HepG2 (cell line): ENCODE measurements around the gene SLC12A1. TPM values are rescaled to one million over a fixed set of nuclear protein-coding genes. Genes with fewer than 3 reads are reported as not detected.

Experiments used
- BORCS8-MEF2B ChIP-seq: sonication (generic); formaldehyde crosslinking; IDR thresholded peaks from 2 replicates; pipeline ENCODE4 v1.8.0; 2022; ENCODE audit warnings: mild to moderate bottlenecking, missing genetic modification reagents
- DDIT3 ChIP-seq: sonication (generic); formaldehyde crosslinking; IDR thresholded peaks from 2 replicates; pipeline ENCODE4 v1.4.0; 2020; ENCODE audit warnings: mild to moderate bottlenecking, missing genetic modification reagents
- EZH2 ChIP-seq: conservative IDR thresholded peaks from 2 replicates; pipeline ENCODE4 v1.6.1; 2012; ENCODE audit warnings: mild to moderate bottlenecking, low read depth, low read length, moderate library complexity
- HMG20A ChIP-seq: IDR thresholded peaks from 2 replicates; pipeline ENCODE4 v1.6.1; 2016; ENCODE audit warnings: borderline replicate concordance
- MAFK ChIP-seq, 2 experiments: IDR thresholded peaks in 1 of 2; conservative IDR thresholded peaks in 1 of 2; 2 replicates each; pipeline ENCODE4 v1.6.1; 2011; ENCODE audit warnings: improper control_type of control experiment in 2 of 2, low read length in 2 of 2
- NRL ChIP-seq: sonication (generic); formaldehyde crosslinking; IDR thresholded peaks from 2 replicates; pipeline ENCODE4 v1.5.0; 2020; ENCODE audit warnings: missing genetic modification reagents, mild to moderate bottlenecking, moderate library complexity, borderline replicate concordance
- PRMT3 ChIP-seq: sonication (generic); formaldehyde crosslinking; IDR thresholded peaks from 2 replicates; pipeline ENCODE4 v1.8.1; 2022; ENCODE audit warnings: low read depth, mild to moderate bottlenecking, moderate library complexity, missing genetic modification reagents, borderline replicate concordance
- RBM39 ChIP-seq: fragments of 200-400 bp; formaldehyde crosslinking; IDR thresholded peaks from one replicate; pipeline ENCODE4 v1.6.1; 2018; ENCODE audit warnings: antibody characterized with exemption, mild to moderate bottlenecking, low read depth, low read length; ENCODE audit not compliant: poor library complexity, severe bottlenecking
- RELA ChIP-seq: sonication (generic); formaldehyde crosslinking; IDR thresholded peaks from 2 replicates; pipeline ENCODE4 v1.4.0; 2020; ENCODE audit warnings: missing genetic modification reagents
- TAF15 ChIP-seq: fragments of 200-400 bp; formaldehyde crosslinking; IDR thresholded peaks from one replicate; pipeline ENCODE4 v1.6.1; 2018; ENCODE audit warnings: mild to moderate bottlenecking, low read depth, low read length; ENCODE audit not compliant: poor library complexity, severe bottlenecking
- TCF7 ChIP-seq: sonication (generic); IDR thresholded peaks from 2 replicates; pipeline ENCODE4 v1.6.1; 2016; ENCODE audit warnings: antibody characterized with exemption, low read depth
- THAP9 ChIP-seq: sonication (generic); formaldehyde crosslinking; IDR thresholded peaks from 2 replicates; pipeline ENCODE4; 2020; ENCODE audit warnings: missing genetic modification reagents, mild to moderate bottlenecking, borderline replicate concordance
- TOE1 ChIP-seq: sonication (generic); formaldehyde crosslinking; IDR thresholded peaks from 2 replicates; pipeline ENCODE4 v1.4.0; 2020; ENCODE audit warnings: mild to moderate bottlenecking, missing genetic modification reagents
- ZBTB20 ChIP-seq: sonication (generic); formaldehyde crosslinking; IDR thresholded peaks from 2 replicates; pipeline ENCODE4 v1.8.1; 2023; ENCODE audit warnings: missing genetic modification reagents, low read depth, mild to moderate bottlenecking, borderline replicate concordance
- ZNF124 ChIP-seq: sonication (generic); formaldehyde crosslinking; IDR thresholded peaks from 2 replicates; pipeline ENCODE4 v1.4.0; 2020; ENCODE audit warnings: missing genetic modification reagents
- ZNF230 ChIP-seq: sonication (generic); formaldehyde crosslinking; IDR thresholded peaks from 2 replicates; pipeline ENCODE4 v1.4.0; 2020; ENCODE audit warnings: mild to moderate bottlenecking, missing genetic modification reagents
- ZNF280D ChIP-seq: sonication (generic); formaldehyde crosslinking; IDR thresholded peaks from 2 replicates; pipeline ENCODE4 v1.5.1; 2020; ENCODE audit warnings: mild to moderate bottlenecking, missing genetic modification reagents
- ZNF34 ChIP-seq: sonication (generic); formaldehyde crosslinking; IDR thresholded peaks from 2 replicates; pipeline ENCODE4 v1.4.0; 2020; ENCODE audit warnings: mild to moderate bottlenecking, missing genetic modification reagents, borderline replicate concordance
- ZNF550 ChIP-seq: sonication (generic); formaldehyde crosslinking; IDR thresholded peaks from 2 replicates; pipeline ENCODE4 v1.4.0; 2020; ENCODE audit warnings: mild to moderate bottlenecking, missing genetic modification reagents, borderline replicate concordance
- ZNF556 ChIP-seq: sonication (generic); formaldehyde crosslinking; IDR thresholded peaks from 2 replicates; pipeline ENCODE4 v1.4.0; 2020; ENCODE audit warnings: mild to moderate bottlenecking, missing genetic modification reagents, borderline replicate concordance
- ZNF577 ChIP-seq: sonication (generic); formaldehyde crosslinking; IDR thresholded peaks from 2 replicates; pipeline ENCODE4 v1.4.0; 2020; ENCODE audit warnings: mild to moderate bottlenecking, low read depth, missing genetic modification reagents, borderline replicate concordance
- ZNF720 ChIP-seq: sonication (generic); formaldehyde crosslinking; IDR thresholded peaks from 2 replicates; pipeline ENCODE4 v1.4.0; 2020; ENCODE audit warnings: missing genetic modification reagents
- ZNF768 ChIP-seq: sonication (generic); formaldehyde crosslinking; IDR thresholded peaks from 2 replicates; pipeline ENCODE4 v1.4.0; 2020; ENCODE audit warnings: missing genetic modification reagents
- polyA plus RNA-seq, 8 experiments: library from polyadenylated mRNA; depleted of rRNA in 3 of 8; stranded (reverse) in 7 of 8; unstranded in 1 of 8; fragments of >200 nt; fragmentation: Illumina TruSeq in 4 of 8; extraction: Trizol in 4 of 8; gene quantifications; 2 replicates each; pipeline versions ENCODE4 v1.2.1 to v1.2.3, GENCODE V29; 2011 to 2016; ENCODE audit warnings: low read depth in 4 of 8, missing spikeins in 1 of 8, mixed read lengths in 1 of 8; ENCODE audit not compliant: insufficient read depth in 1 of 8
- total RNA-seq, 5 experiments: library from RNA; depleted of rRNA; stranded (reverse); fragments of >200 nt; fragmentation: Illumina TruSeq; extraction: Trizol; gene quantifications; 2 replicates each; pipeline ENCODE4 v1.2.3, GENCODE V29; 2016; ENCODE audit warnings: low read depth in 1 of 5

SLC12A1 gene
- total and polyA plus RNA-seq, 2 of the 13 experiments (the other 11 are each of a cell fraction or from before 2014, with no cell fraction given) = not detected

GRCh38 chr15:48330855-48331795 lies 125.0 kb downstream of the SLC12A1 start, which contains the start of gene DUT (continued):
- TF ChIP-seq ZBTB20 (CRISPR knock-in tag) (peak; percentile 50; the same call in 1 of the 2 replicates), ZNF34 (CRISPR knock-in tag) (no peak), HMG20A (CRISPR knock-in tag) (no peak), NRL (CRISPR knock-in tag) (0 out of 2 replicates have a peak, but pooled peaks have one; percentile 33), TOE1 (CRISPR knock-in tag) (no peak; the same call in 1 of the 2 replicates), ZNF550 (CRISPR knock-in tag) (no peak), ZNF230 (CRISPR knock-in tag) (no peak), DDIT3 (CRISPR knock-in tag) (no peak), ZNF768 (CRISPR knock-in tag) (peak; percentile 32; the same call in 1 of the 2 replicates), ZNF124 (no peak), RBM39 (no peak), MAFK (conservative IDR thresholded peaks at IDR 0.05 in 1 of 2, IDR thresholded peaks at IDR 0.05 in 1 of 2; ENCODE audit: low read length in 2 of 2) (no peak), ZNF720 (CRISPR knock-in tag) (no peak), TCF7 (0 out of 2 replicates have a peak, but pooled peaks have one; percentile 8), RELA (no peak), ZNF577 (no peak), BORCS8-MEF2B (CRISPR knock-in tag) (peak; percentile 59; the same call in 1 of the 2 replicates), ZNF280D (peak; percentile 47; the same call in 1 of the 2 replicates), PRMT3 (CRISPR knock-in tag) (no peak), ZNF556 (no peak), TAF15 (peak; percentile 35), EZH2 (no peak), THAP9 (CRISPR knock-in tag) (peak; percentile 78; the same call in 1 of the 2 replicates)
